ENCODE results near the gene PTPN23. TPM values are rescaled to one million over a fixed set of nuclear protein-coding genes. Genes with fewer than 3 reads are reported as not detected.
"Not testable (repeated sequence)": the region's sequence is repeated elsewhere in the genome, so short reads cannot be mapped to it uniquely, and the experiment has no call there.

The PTPN23 gene
- total and polyA plus RNA-seq, 11 donors: 11.0 to 30.3 (median 17.4) TPM

DNA sequence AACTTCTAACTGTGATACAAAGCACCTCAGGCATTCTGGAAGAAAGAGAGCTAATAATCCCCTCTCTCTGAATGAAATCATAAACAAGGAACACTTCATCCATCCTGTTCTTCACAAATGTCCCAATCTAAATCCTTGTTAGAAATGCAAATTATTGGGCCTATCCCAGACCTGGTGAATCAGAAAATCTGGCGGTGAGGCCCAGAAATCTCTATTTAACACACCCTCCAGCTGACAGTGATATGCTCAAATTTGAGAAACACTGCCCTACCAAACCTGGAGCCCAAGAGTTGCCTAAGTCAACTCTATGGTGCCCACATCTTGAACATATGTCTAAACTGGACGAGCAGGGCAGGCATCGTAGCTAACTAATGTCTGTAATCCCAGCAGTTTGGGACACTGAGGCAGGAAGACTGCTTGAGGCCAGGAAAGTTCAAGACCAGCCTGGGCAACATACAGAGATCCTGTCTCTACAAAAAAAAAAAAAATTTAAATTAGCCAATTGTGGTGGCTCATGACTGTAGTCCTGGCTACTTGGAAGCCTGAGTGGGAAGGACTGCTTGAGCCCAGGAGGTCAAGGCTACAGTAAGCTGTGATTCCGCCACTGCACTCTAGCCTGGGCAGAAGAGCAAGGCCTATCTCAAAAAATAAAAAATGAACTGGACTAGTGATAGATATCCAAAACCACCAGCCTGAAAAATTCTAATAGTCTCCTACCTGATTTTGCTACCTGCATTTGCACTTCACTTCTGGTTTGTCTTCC is 71.8 kb downstream of the PTPN23 start:
- Histone ChIP-seq H3K4me1 (peaks cover 0 to 10% (median 0%) of the 10 kb centered on the region in 12 donors), H3K27ac (no peak overlapping the region), H3K4me3 (no peak overlapping the region), H3K27me3 (no peaks in the 10 kb centered on the region), H3K9me3 (peaks cover 0 to 9% (median 0%) of the 10 kb centered on the region in 12 donors), H3K36me3 (no peaks in the 10 kb centered on the region)
- intact Hi-C loops (cut with DNase I): no loop called here
- TF ChIP-seq, protein P1, sequence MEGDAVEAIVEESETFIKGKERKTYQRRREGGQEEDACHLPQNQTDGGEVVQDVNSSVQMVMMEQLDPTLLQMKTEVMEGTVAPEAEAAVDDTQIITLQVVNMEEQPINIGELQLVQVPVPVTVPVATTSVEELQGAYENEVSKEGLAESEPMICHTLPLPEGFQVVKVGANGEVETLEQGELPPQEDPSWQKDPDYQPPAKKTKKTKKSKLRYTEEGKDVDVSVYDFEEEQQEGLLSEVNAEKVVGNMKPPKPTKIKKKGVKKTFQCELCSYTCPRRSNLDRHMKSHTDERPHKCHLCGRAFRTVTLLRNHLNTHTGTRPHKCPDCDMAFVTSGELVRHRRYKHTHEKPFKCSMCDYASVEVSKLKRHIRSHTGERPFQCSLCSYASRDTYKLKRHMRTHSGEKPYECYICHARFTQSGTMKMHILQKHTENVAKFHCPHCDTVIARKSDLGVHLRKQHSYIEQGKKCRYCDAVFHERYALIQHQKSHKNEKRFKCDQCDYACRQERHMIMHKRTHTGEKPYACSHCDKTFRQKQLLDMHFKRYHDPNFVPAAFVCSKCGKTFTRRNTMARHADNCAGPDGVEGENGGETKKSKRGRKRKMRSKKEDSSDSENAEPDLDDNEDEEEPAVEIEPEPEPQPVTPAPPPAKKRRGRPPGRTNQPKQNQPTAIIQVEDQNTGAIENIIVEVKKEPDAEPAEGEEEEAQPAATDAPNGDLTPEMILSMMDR (IDR thresholded peaks at IDR 0.05): no peak
- TF ChIP-seq POLR2A (IDR thresholded peaks at IDR 0.05): no peak
- DNase-seq: no peak
- no peak for ATAC-seq
- WGBS, 4 donors: 72 to 100% (median 90%) methylated on average over 4 of the region's 4 CpGs

DNA sequence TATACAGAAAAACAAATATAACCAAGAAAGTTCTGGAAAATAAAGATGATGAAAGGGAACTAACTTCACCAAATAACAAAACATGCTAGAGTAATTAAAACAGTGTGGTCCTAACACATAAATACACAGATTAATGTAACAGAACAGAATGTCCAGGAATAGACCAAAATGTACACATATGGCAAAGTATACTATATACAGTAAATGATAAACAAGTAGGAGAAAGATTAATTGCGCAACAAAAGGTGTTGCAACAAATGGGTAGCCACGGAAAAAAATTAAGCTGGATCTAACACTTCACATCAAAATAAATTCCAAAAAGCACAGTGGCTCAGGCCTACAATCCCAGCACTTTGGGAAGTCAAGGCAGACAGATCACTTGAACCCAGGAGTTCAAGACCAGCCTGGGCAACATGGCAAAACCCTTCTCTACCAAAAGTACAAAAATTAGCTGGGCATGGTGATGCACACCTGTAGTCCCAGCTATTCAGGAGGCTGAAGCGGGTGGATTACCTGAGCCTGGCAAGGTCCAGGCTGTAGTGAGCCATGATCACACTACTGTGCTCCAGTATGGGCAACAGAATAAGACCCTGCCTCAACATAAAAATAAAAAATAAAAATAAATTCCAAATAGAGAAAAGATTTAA is 75.1 kb downstream of the PTPN23 start:
- peaks cover 0 to 10% (median 0%) of the 10 kb centered on the region in 12 donors for H3K4me1 ChIP-seq
- peaks cover 0 to 12% (median 0%) of the 10 kb centered on the region in 12 donors for H3K9me3 ChIP-seq
- DNase-seq (no peak), ATAC-seq (no peak)
- 85 to 92% (median 89%) methylated on average over 3 of the region's 3 CpGs for WGBS, 4 donors
- no peak overlapping the region for H3K4me3 ChIP-seq
- H3K36me3 ChIP-seq: no peaks in the 10 kb centered on the region
- H3K27me3 ChIP-seq: no peaks in the 10 kb centered on the region
- intact Hi-C loops (cut with DNase I): no loop called here
- no peak for TF ChIP-seq POLR2A (IDR thresholded peaks at IDR 0.05)
- TF ChIP-seq, protein P1 (IDR thresholded peaks at IDR 0.05): no peak
- no peak overlapping the region for H3K27ac ChIP-seq

DNA sequence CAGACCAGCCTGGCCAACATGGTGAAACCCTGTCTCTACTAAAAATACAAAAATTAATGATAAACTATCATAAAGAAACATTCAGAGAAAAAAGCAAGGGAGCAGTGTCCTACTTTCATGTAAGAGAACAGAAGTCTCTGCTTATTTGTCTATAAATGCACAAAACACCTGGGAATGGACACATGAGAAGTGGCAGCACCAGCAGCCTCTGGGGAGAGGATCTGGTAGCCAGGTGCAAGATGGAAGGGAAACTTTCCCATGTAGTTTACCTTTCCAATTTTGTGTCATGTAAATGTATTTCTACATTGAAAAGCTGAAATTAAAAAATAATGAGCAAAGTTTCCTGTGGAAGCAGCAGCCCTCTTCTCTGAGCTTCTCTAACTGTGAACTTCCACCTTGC is 76.2 kb downstream of the PTPN23 start:
- intact Hi-C loops (cut with DNase I): no loop called here
- Histone ChIP-seq H3K4me3 (no peak overlapping the region), H3K27ac (no peak overlapping the region), H3K9me3 (peaks cover 0 to 12% (median 0%) of the 10 kb centered on the region in 12 donors), H3K4me1 (peaks cover 0 to 10% (median 0%) of the 10 kb centered on the region in 12 donors), H3K27me3 (no peaks in the 10 kb centered on the region), H3K36me3 (no peaks in the 10 kb centered on the region)
- TF ChIP-seq POLR2A (IDR thresholded peaks at IDR 0.05): no peak
- TF ChIP-seq, protein P1 (IDR thresholded peaks at IDR 0.05): no peak
- ATAC-seq (no peak), DNase-seq (no peak)

DNA sequence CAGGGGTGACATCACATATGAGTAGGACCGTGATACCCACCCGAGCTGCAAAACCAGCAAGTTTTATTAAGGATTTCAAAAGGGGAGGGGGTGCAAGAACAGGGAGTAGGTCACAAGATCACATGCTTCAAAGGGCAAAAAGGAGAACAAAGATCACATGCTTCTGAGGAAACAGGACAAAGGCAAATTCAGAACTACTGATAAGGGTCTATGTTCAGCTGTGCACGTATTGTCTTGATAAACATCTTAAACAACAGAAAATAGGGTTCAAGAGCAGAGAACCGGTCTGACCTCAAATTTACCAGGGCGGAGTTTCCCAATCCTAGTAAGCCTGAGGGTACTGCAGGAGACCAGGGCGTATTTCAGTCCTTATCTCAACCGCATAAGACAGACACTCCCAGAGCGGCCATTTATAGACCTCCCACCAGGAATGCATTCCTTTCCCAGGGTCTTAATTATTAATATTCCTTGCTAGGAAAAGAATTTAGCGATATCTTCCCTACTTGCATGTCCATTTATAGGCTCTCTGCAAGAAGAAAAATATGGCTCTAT is 78.8 kb downstream of the PTPN23 start:
- H3K27ac ChIP-seq; H3K36me3 ChIP-seq; DNase-seq; intact Hi-C loops (cut with DNase I); H3K27me3 ChIP-seq; H3K4me3 ChIP-seq; ATAC-seq: not testable (repeated sequence)
- peaks cover 0 to 12% (median 0%) of the 10 kb centered on the region in 12 donors for H3K9me3 ChIP-seq
- peaks cover 0 to 17% (median 6%) of the 10 kb centered on the region in 12 donors for H3K4me1 ChIP-seq
- 83 to 89% (median 88%) methylated on average over 9 of the region's 9 CpGs for whole genome bisulfite sequencing, 4 donors

Other genes starting within 250 kb of the PTPN23 start
- gene SETD2, start 216.9 kb upstream of the PTPN23 start, total RNA-seq: 10 to 100 TPM; 24.6 to 34.1 (median 31.7) TPM
- gene SETD2, start 216.9 kb upstream of the PTPN23 start, polyA plus RNA-seq: 10 to 100 TPM in 1 of 2 donors, 1 to 10 TPM in 1; 9.0 to 14.9 TPM
- 10 to 100 TPM in 3 of 9 donors, 1 to 10 TPM in 6; 5.2 to 13.0 (median 8.6) TPM for gene KIF9, start 98.2 kb upstream of the PTPN23 start, total RNA-seq
- gene KIF9, start 98.2 kb upstream of the PTPN23 start, polyA plus RNA-seq: 10 to 100 TPM in 1 of 2 donors, 1 to 10 TPM in 1; 8.7 to 19.2 TPM
- gene KLHL18, start 98.1 kb upstream of the PTPN23 start, total RNA-seq: 10 to 100 TPM; 15.2 to 51.0 (median 43.5) TPM
- gene KLHL18, start 98.1 kb upstream of the PTPN23 start, polyA plus RNA-seq: 100 to 1,000 TPM in 1 of 2 donors, 10 to 100 TPM in 1; 50.4 to 109 TPM
- gene SCAP, start 94.9 kb downstream of the PTPN23 start, total RNA-seq: 10 to 100 TPM; 37.2 to 71.6 (median 41.8) TPM
- 10 to 100 TPM; 36.8 to 55.5 TPM for gene SCAP, start 94.9 kb downstream of the PTPN23 start, polyA plus RNA-seq
- gene ELP6, start 132.7 kb downstream of the PTPN23 start, total RNA-seq: 10 to 100 TPM; 14.9 to 22.1 (median 19.7) TPM
- gene ELP6, start 132.7 kb downstream of the PTPN23 start, polyA plus RNA-seq: 10 to 100 TPM; 26.6 to 33.5 TPM
- under 1 TPM; 0.12 to 0.86 (median 0.25) TPM for gene CSPG5, start 197.8 kb downstream of the PTPN23 start, total RNA-seq
- gene CSPG5, start 197.8 kb downstream of the PTPN23 start, polyA plus RNA-seq: under 1 TPM in 1 of 2 donors, not detected in 1; 0.61 TPM

Measured in heart left ventricle (tissue), 16 donors.